ENCODE results near the gene MAGIX. TPM values are rescaled to one million over a fixed set of nuclear protein-coding genes. Genes with fewer than 3 reads are reported as not detected.
A peak's percentile ranks its signal among the peaks of the same experiment; 100 is the strongest.
"Not testable (repeated sequence)": the region's sequence is repeated elsewhere in the genome, so short reads cannot be mapped to it uniquely, and the experiment has no call there.

MAGIX gene
- total RNA-seq, 1 donor from 2014 or later = 2.4 TPM

- H3K4me1 ChIP-seq; H3K27ac ChIP-seq (replicated peaks); H3K36me3 ChIP-seq; intact Hi-C loops (cut with micrococcal nuclease); DNase-seq; H3K27me3 ChIP-seq (ENCODE audit: low read depth); H3K4me3 ChIP-seq: not testable (repeated sequence)
- H3K9me3 ChIP-seq (replicated peaks) = peaks cover 12% of the 10 kb centered on the region
- TF ChIP-seq, protein P1, sequence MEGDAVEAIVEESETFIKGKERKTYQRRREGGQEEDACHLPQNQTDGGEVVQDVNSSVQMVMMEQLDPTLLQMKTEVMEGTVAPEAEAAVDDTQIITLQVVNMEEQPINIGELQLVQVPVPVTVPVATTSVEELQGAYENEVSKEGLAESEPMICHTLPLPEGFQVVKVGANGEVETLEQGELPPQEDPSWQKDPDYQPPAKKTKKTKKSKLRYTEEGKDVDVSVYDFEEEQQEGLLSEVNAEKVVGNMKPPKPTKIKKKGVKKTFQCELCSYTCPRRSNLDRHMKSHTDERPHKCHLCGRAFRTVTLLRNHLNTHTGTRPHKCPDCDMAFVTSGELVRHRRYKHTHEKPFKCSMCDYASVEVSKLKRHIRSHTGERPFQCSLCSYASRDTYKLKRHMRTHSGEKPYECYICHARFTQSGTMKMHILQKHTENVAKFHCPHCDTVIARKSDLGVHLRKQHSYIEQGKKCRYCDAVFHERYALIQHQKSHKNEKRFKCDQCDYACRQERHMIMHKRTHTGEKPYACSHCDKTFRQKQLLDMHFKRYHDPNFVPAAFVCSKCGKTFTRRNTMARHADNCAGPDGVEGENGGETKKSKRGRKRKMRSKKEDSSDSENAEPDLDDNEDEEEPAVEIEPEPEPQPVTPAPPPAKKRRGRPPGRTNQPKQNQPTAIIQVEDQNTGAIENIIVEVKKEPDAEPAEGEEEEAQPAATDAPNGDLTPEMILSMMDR (IDR thresholded peaks at IDR 0.05; ENCODE audit: borderline replicate concordance) = peak; percentile 62
These were observed 20.3 kb upstream of the MAGIX start for GRCh38 chrX:49142264-49142663.

- H3K27me3 ChIP-seq (ENCODE audit: low read depth); intact Hi-C loops (cut with micrococcal nuclease); DNase-seq; H3K36me3 ChIP-seq; H3K4me3 ChIP-seq; H3K4me1 ChIP-seq; H3K27ac ChIP-seq (replicated peaks): not testable (repeated sequence)
- peaks cover 12% of the 10 kb centered on the region for H3K9me3 ChIP-seq (replicated peaks)
These were observed 19.4 kb upstream of the MAGIX start for GRCh38 chrX:49143154-49143553.

DNA sequence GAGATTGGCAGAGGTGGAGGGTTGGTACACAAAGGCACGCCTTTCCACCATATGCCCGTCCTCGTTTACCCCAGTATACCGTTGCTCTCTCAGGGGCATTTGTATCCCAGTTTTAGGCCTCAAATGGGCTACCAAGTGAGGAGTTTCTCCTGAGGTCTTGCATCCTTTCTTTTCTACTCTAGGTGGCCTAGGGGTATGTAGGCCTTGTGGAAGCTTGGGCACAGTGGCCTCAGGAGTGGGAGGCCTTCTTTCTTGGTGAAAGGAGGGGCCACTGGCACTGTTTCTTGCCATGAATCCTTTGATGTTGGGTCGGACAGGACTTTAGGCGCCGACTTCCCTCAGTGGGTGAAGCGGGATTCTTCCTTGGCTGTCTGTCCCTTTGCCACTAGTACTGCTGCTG lies 15.3 kb upstream of the MAGIX start:
- no peaks in the 10 kb centered on the region for H3K4me1 ChIP-seq
- no peak overlapping the region for H3K4me3 ChIP-seq
- H3K9me3 ChIP-seq (replicated peaks) = no peaks in the 10 kb centered on the region
- H3K36me3 ChIP-seq = no peaks in the 10 kb centered on the region
- no peak for DNase-seq
- TF ChIP-seq, protein P1 (IDR thresholded peaks at IDR 0.05; ENCODE audit: borderline replicate concordance) = no peak
- no peaks in the 10 kb centered on the region for H3K27me3 ChIP-seq (ENCODE audit: low read depth)
- no peak overlapping the region for H3K27ac ChIP-seq (replicated peaks)
- intact Hi-C loops (cut with micrococcal nuclease) = no loop called here

GRCh38 chrX:49147936-49148335 lies 14.6 kb upstream of the MAGIX start:
- Histone ChIP-seq H3K36me3 (no peaks in the 10 kb centered on the region), H3K27me3 (ENCODE audit: low read depth) (no peaks in the 10 kb centered on the region), H3K4me3 (no peak overlapping the region), H3K4me1 (no peaks in the 10 kb centered on the region), H3K9me3 (replicated peaks) (no peaks in the 10 kb centered on the region), H3K27ac (replicated peaks) (no peak overlapping the region)
- DNase-seq = no peak
- TF ChIP-seq, protein P1 (IDR thresholded peaks at IDR 0.05; ENCODE audit: borderline replicate concordance) = no peak
- intact Hi-C loops (cut with micrococcal nuclease) = no loop called here

- H3K27me3 ChIP-seq (ENCODE audit: low read depth); intact Hi-C loops (cut with micrococcal nuclease); H3K27ac ChIP-seq (replicated peaks); H3K4me1 ChIP-seq; DNase-seq; H3K9me3 ChIP-seq (replicated peaks); H3K36me3 ChIP-seq; H3K4me3 ChIP-seq: not testable (repeated sequence)
These were observed 14.0 kb upstream of the MAGIX start for GRCh38 chrX:49148390-49149100.

- DNase-seq; H3K36me3 ChIP-seq; intact Hi-C loops (cut with micrococcal nuclease); H3K27me3 ChIP-seq (ENCODE audit: low read depth); H3K27ac ChIP-seq (replicated peaks); H3K4me3 ChIP-seq; H3K9me3 ChIP-seq (replicated peaks); H3K4me1 ChIP-seq: not testable (repeated sequence)
These were observed 13.3 kb upstream of the MAGIX start for GRCh38 chrX:49149291-49149690.

GRCh38 chrX:49153467-49153866 lies 9.1 kb upstream of the MAGIX start:
- TF ChIP-seq, protein P1 (IDR thresholded peaks at IDR 0.05; ENCODE audit: borderline replicate concordance) = no peak

More at GRCh38 chrX:49153467-49153866, 9.1 kb upstream of the MAGIX start:
- no peak for DNase-seq
- intact Hi-C loops (cut with micrococcal nuclease) = no loop called here
- Histone ChIP-seq H3K27me3 (ENCODE audit: low read depth) (no peaks in the 10 kb centered on the region), H3K27ac (replicated peaks) (no peak overlapping the region), H3K36me3 (no peaks in the 10 kb centered on the region), H3K4me1 (no peaks in the 10 kb centered on the region), H3K4me3 (no peak overlapping the region), H3K9me3 (replicated peaks) (no peaks in the 10 kb centered on the region)
